IPS DF 19.7 (cell line): Measurements from ENCODE around the gene PPP1R7.
"Not testable (repeated sequence)": the region's sequence is repeated elsewhere in the genome, so short reads cannot be mapped to it uniquely, and the experiment has no call there.

Experiments
- DNase-seq: peaks from one replicate; pipeline ENCODE4 v3.0.0-alpha.2; 2013; ENCODE audit warnings: low read depth, low spot score

PPP1R7 gene

DNA sequence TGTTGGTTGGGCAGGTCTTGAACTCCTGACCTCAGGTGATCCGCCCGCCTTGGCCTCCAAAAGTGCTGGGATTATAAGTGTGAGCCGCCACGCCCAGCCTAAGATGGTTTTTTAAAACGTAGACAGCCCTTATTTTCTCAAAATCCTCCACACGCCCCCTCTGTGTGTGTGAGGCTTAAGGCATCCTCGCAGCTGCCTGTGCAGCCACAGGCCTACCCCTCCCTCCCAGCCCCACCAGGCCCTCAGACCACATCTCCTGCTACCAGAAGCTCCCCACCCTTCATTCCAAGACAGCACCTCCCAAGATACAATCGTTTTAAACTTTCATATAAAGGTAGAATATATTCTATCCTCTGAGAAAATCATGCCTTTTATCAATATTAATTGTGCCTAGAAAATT lies 43.0 kb downstream of the PPP1R7 start:
- no peak for DNase-seq

GRCh38 chr2:241194811-241195210 lies 44.5 kb downstream of the PPP1R7 start:
- DNase-seq: no peak

DNA sequence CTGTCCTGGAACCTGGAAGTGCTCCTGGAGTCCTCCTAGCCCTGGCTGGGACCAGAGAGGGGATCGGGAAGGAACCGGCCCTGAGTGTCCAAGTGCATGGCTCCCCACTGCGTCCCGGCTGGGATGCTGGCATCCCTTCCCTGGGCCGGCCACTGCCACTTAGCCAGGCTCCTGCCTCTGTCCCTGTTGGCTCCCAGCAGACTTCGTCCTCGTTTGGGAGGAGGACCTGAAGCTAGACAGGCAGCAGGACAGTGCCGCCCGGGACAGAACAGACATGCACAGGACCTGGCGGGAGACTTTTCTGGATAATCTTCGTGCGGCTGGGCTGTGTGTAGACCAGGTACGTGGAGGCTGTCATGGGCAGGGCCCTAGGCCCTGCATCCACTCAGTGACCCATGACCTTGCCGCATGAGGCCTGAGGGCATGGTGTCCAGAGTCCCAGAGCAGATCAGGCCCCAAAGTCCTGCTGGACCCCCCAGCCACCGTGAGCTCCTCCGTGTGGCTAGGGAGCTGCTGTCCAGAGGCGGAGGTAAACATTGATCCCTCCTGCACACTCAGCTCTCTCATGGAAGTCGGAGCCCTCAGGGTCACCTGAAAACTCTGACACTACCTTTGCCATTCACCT lies 45.4 kb downstream of the PPP1R7 start:
- no peak for DNase-seq

DNA sequence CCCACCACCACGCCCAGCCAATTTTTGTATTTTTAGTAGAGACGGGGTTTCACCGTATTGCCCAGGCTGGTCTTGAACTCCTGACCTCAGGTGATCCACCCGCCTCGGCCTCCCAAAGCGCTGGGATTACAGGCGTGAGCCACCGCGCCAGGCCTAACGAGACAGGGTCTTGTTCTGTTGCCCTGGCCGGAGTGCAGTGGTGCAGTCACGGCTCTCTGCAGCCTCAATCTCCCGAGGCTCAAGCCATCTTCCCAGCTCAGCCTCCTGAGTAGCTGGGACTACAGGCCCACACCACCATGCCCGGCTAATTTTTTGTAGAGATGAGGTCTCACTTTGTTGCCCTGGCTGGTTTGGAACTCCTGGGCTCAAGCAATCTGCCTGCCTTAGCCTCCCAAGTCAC lies 47.0 kb downstream of the PPP1R7 start:
- DNase-seq: not testable (repeated sequence)

DNA sequence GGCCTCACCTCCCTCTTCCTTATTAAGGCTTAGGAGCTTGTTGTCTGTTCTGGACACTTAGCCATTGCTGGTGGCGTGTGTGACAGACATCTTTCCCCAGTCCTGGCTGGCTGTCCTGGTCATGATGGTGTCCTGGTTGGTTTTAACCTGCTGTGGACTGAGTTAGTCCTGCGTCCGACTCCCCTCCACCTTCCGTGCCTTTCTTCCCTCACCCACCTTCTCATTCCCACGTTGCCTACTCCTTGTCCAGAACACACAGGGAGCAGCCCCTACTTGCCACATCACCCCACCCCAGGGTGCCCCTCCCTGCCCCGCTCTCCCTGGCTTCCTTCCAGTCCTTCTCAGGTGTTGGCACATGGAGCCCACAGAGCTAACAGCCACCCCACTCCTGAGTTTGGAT lies 47.7 kb downstream of the PPP1R7 start:
- no peak for DNase-seq

- DNase-seq: no peak
Observed at GRCh38 chr2:241198381-241199279, 48.4 kb downstream of the PPP1R7 start.

DNA sequence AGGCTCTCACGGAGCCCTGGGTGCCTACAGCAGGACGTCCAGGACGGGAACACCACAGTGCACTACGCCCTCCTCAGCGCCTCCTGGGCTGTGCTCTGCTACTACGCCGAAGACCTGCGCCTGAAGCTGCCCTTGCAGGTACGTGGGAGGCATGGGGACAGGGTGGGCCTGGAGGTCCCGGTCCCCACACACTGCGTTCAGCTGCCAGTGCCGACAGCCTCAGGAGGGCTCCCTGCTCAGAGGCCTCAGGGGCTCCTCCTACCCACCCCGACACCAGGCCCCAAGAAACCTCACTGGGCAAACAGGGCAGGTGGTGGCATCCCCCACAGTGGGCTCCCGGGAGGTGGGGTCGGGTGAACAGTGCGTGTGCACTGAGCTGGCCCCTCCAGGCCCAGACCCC lies 49.0 kb downstream of the PPP1R7 start:
- DNase-seq: no peak

DNA sequence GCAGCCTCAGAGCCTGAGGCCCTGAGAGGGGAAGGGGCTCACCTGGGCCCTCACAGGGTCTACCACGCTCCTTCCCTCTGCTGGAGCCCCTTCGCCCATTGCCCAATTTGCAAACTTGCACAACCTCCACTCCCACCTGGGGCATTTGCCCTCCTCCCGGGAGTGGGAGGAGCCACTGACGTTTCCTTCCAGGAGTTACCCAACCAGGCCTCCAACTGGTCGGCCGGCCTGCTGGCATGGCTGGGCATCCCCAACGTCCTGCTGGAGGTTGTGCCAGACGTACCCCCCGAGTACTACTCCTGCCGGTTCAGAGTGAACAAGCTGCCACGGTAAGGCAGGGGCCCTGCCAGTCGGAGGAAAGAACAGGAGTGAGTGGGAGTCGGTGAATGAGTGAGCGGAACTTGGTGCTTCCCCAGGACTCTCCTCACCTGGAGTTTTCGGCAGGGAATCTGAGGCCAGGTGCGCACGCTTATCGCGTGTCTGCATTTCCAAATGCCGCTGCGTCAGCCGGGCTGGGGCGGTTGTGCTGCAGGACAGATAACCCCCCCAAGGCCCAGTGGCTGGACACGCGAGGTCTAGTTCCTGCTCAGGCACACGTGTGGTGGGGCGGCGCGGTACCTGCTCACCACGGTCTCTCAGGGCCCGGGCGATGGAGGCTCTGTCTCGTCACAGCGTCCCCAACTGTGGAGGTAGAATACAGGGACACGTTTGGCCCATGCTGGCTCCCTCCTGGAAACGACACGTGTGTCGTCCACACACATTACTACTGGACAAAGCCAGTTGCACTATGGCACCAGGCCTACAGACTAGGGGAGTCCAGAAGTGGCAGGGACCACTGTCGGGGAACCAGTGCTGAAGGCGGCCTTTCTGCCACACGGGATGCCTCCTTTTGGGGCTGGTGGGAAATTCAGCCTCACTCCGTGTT lies 49.9 kb downstream of the PPP1R7 start:
- DNase-seq: no peak

- DNase-seq: no peak
Observed at GRCh38 chr2:241200822-241201395, 50.6 kb downstream of the PPP1R7 start.

GRCh38 chr2:241201445-241202267 lies 51.4 kb downstream of the PPP1R7 start:
- no peak for DNase-seq

GRCh38 chr2:241202268-241202585 lies 52.0 kb downstream of the PPP1R7 start:
- no peak for DNase-seq

- DNase-seq: no peak
Observed at GRCh38 chr2:241202681-241203080, 52.4 kb downstream of the PPP1R7 start.

DNA sequence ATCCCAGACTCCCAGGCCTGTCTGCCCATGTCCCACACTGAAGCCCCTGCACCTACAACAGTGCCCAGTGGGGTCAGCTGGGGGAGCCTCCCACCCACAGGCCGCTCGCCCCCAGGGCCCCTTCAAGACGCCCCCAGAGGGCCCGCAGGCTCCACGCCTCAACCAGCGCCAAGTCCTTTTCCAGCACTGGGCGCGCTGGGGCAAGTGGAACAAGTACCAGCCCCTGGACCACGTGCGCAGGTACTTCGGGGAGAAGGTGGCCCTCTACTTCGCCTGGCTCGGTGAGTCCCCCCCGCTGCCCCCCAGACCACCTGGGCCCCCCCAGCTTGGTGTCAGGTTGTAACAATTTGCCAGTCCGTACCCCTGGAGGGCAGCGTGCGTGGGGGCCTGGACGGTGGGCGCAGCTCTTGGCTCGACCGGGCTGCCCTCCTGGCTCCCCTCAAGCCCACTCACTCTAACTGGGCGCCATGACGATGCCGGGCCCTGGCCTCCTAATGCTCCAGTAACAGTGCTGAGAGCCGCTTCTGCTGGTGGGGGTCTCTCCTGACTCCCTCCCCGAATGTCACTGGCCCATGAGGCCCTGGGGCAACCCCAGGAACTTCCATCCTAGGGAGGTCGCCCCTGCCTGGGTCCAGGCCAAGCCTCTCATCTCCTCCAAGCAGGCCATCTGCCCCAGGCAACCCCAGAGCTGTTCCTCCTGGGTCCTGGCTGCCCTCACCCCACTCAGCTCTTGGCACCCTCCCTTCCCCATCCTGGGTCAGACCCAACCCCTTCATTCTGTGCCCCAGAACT lies 53.1 kb downstream of the PPP1R7 start:
- DNase-seq: no peak

GRCh38 chr2:241204010-241204384 lies 53.7 kb downstream of the PPP1R7 start:
- no peak for DNase-seq

DNA sequence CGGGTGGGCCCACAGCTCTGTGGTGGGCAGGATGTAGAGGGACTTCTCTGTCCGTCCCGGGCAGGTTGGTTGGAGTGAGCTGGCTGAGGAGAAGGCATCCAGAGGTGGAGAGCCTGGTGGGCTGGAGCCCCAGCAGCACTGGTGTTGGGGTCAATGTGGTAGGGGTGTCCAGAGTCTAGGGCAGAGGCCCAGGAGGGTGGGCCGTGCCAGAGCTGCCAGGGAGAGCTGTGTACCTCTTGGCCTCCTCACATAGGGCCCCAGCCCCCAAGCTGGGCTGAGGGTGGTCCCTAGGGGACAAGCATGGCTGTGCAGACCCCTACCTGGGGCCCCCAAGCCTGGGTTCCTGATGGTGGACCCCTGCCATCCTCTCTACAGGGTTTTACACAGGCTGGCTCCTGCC lies 54.2 kb downstream of the PPP1R7 start:
- no peak for DNase-seq

GRCh38 chr2:241205086-241205485 lies 54.8 kb downstream of the PPP1R7 start:
- DNase-seq: no peak

- no peak for DNase-seq
Observed at GRCh38 chr2:241207151-241207550, 56.9 kb downstream of the PPP1R7 start.

DNA sequence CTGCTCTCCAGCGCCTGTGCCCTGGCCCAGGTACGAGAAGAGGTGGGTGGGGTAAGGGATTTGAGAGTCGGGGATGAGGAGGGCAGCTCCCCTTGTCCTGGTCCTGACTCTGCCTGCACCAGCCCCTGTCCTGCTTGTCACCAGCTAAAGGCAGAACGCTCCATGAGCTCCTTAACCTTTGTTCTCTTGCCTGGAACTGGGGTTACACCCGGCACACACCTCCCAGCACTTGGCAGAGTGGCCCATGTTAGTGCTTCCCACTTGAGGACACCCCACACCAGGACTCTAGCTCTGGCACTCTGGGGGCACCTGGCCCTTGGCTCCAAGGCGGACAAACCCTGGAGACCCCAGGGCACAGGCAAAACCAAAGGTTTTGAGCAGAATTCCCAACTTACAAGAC lies 57.4 kb downstream of the PPP1R7 start:
- DNase-seq: no peak

- DNase-seq: no peak
Observed at GRCh38 chr2:241208058-241208457, 57.8 kb downstream of the PPP1R7 start.

- DNase-seq: no peak
Observed at GRCh38 chr2:241209271-241209670, 59.0 kb downstream of the PPP1R7 start.
